H9 (cell line): ENCODE results near the gene MED15. TPM values are rescaled to one million over a fixed set of nuclear protein-coding genes. Genes with fewer than 3 reads are reported as not detected.

ENCODE experiments used
- DNase-seq: peaks from one replicate; pipeline ENCODE4 v3.0.0-alpha.2; 2017
- H2AFZ ChIP-seq: one replicate; pipeline ENCODE4 v1.6.1; 2013; ENCODE audit warnings: mild to moderate bottlenecking, low read length, control low read depth, moderate library complexity
- H2AK5ac ChIP-seq: 2 replicates; pipeline ENCODE4 v1.6.1; 2013; ENCODE audit warnings: low read length, control low read depth, mixed read lengths; ENCODE audit not compliant: insufficient read length
- H2BK120ac ChIP-seq: one replicate; pipeline ENCODE4 v1.6.1; 2013; ENCODE audit warnings: low read depth, mild to moderate bottlenecking, low read length, control low read depth, inconsistent platforms; ENCODE audit not compliant: poor library complexity, severe bottlenecking
- H2BK12ac ChIP-seq: 2 replicates; pipeline ENCODE4 v1.6.1; 2013; ENCODE audit warnings: low read length, control low read depth, mixed read lengths, low read depth; ENCODE audit not compliant: insufficient read length
- H2BK15ac ChIP-seq: 2 replicates; pipeline ENCODE4 v1.6.1; 2013; ENCODE audit warnings: low read depth, low read length, control low read depth
- H2BK20ac ChIP-seq: one replicate; pipeline ENCODE4 v1.6.1; 2013; ENCODE audit warnings: low read depth, mild to moderate bottlenecking, low read length, control low read depth, inconsistent platforms; ENCODE audit not compliant: poor library complexity, severe bottlenecking
- H2BK5ac ChIP-seq: 2 replicates; pipeline ENCODE4 v1.6.1; 2013; ENCODE audit warnings: low read length, control low read depth, mixed read lengths; ENCODE audit not compliant: insufficient read length
- H3K14ac ChIP-seq: 2 replicates; pipeline ENCODE4 v1.6.1; 2013; ENCODE audit warnings: low read length, control low read depth; ENCODE audit not compliant: insufficient read depth
- H3K18ac ChIP-seq: 2 replicates; pipeline ENCODE4 v1.6.1; 2013; ENCODE audit warnings: low read depth, mild to moderate bottlenecking, mixed read lengths, low read length, control low read depth; ENCODE audit not compliant: insufficient read length
- H3K23ac ChIP-seq: 2 replicates; pipeline ENCODE4 v1.6.1; 2013; ENCODE audit warnings: low read length, control low read depth, mixed read lengths, low read depth; ENCODE audit not compliant: insufficient read length
- H3K23me2 ChIP-seq: 2 replicates; pipeline ENCODE4 v1.6.1; 2013; ENCODE audit warnings: low read depth, mild to moderate bottlenecking, mixed read lengths, low read length, control low read depth; ENCODE audit not compliant: insufficient read length, poor library complexity, severe bottlenecking
- H3K27ac ChIP-seq: 2 replicates; pipeline ENCODE4 v1.5.1; 2013; ENCODE audit warnings: low read length, control low read depth, mixed read lengths, low read depth; ENCODE audit not compliant: insufficient read length
- H3K27me3 ChIP-seq: 2 replicates; pipeline ENCODE4 v1.6.1; 2013; ENCODE audit warnings: low read length, control low read depth, inconsistent platforms; ENCODE audit not compliant: insufficient read depth
- H3K4ac ChIP-seq: 2 replicates; pipeline ENCODE4 v1.6.1; 2013; ENCODE audit warnings: low read depth, mild to moderate bottlenecking, control low read depth, inconsistent platforms, low read length, moderate library complexity
- H3K4me1 ChIP-seq: 2 replicates; pipeline ENCODE4 v1.6.1; 2013; ENCODE audit warnings: low read length, control low read depth, inconsistent platforms; ENCODE audit not compliant: insufficient read depth
- H3K4me2 ChIP-seq: 2 replicates; pipeline ENCODE4 v1.6.1; 2013; ENCODE audit warnings: low read length, control low read depth, mixed read lengths; ENCODE audit not compliant: insufficient read length, insufficient read depth
- H3K56ac ChIP-seq: 2 replicates; pipeline ENCODE4 v1.6.1; 2013; ENCODE audit warnings: low read depth, mild to moderate bottlenecking, mixed read lengths, low read length, control low read depth; ENCODE audit not compliant: insufficient read length
- H3K79me1 ChIP-seq: 2 replicates; pipeline ENCODE4 v1.6.1; 2013; ENCODE audit warnings: low read depth, mild to moderate bottlenecking, moderate library complexity, low read length, control low read depth, inconsistent platforms; ENCODE audit not compliant: insufficient read depth, poor library complexity, severe bottlenecking
- H3K79me2 ChIP-seq: 2 replicates; pipeline ENCODE4 v1.6.1; 2013; ENCODE audit warnings: low read length, control low read depth, inconsistent platforms; ENCODE audit not compliant: insufficient read depth
- H3K9ac ChIP-seq: 2 replicates; pipeline ENCODE4 v1.6.1; 2013; ENCODE audit warnings: low read length, control low read depth, mixed read lengths; ENCODE audit not compliant: insufficient read length; ENCODE audit errors: extremely low read depth
- H3K9me3 ChIP-seq: one replicate; pipeline ENCODE4 v1.6.1; 2013; ENCODE audit warnings: low read depth, low read length, inconsistent platforms; ENCODE audit not compliant: control insufficient read depth
- H3T11ph ChIP-seq: one replicate; pipeline ENCODE4 v1.6.1; 2013; ENCODE audit warnings: mild to moderate bottlenecking, low read length, control low read depth, inconsistent platforms
- H4K20me1 ChIP-seq: one replicate; pipeline ENCODE4 v1.6.1; 2013; ENCODE audit not compliant: control insufficient read depth, insufficient read length, insufficient read depth
- H4K5ac ChIP-seq: 2 replicates; pipeline ENCODE4 v1.6.1; 2013; ENCODE audit warnings: low read depth, mild to moderate bottlenecking, mixed read lengths, low read length, control low read depth; ENCODE audit not compliant: insufficient read length
- H4K8ac ChIP-seq: replicated peaks from 2 replicates; pipeline ENCODE4 v1.6.1; 2013; ENCODE audit warnings: low read length, control low read depth, mixed read lengths, low read depth; ENCODE audit not compliant: insufficient read length
- H4K91ac ChIP-seq: 2 replicates; pipeline ENCODE4 v1.6.1; 2013; ENCODE audit warnings: low read depth, mild to moderate bottlenecking, moderate library complexity, mixed read lengths, low read length, control low read depth; ENCODE audit not compliant: insufficient read length
- H3K27ac Mint-ChIP-seq, 3 experiments: 2 replicates in 2 of 3; 3 replicates in 1 of 3; pipeline ENCODE4 v1.8.0; 2020 to 2021; ENCODE audit warnings: mixed read lengths in 3 of 3, mild to moderate bottlenecking in 1 of 3, moderate library complexity in 1 of 3
- H3K27me3 Mint-ChIP-seq: 2 replicates; pipeline ENCODE4 v1.8.0; 2021; ENCODE audit warnings: low read depth, mild to moderate bottlenecking, moderate library complexity, mixed read lengths
- H3K36me3 Mint-ChIP-seq, 3 experiments: 2 replicates in 2 of 3; 3 replicates in 1 of 3; pipeline ENCODE4 v1.8.0; 2020 to 2021; ENCODE audit warnings: low read depth in 3 of 3, mixed read lengths in 3 of 3; ENCODE audit not compliant: insufficient read depth in 1 of 3
- H3K4me1 Mint-ChIP-seq, 2 experiments: 2 replicates each; pipeline ENCODE4 v1.8.0; 2020; ENCODE audit warnings: mixed read lengths in 2 of 2
- H3K4me3 Mint-ChIP-seq, 2 experiments: 2 replicates in 1 of 2; 3 replicates in 1 of 2; pipeline ENCODE4 v1.8.0; 2020 to 2021; ENCODE audit warnings: mild to moderate bottlenecking in 2 of 2, mixed read lengths in 2 of 2, moderate library complexity in 1 of 2
- H3K9me3 Mint-ChIP-seq, 2 experiments: 2 replicates in 1 of 2; 3 replicates in 1 of 2; pipeline ENCODE4 v1.8.0; 2020; ENCODE audit warnings: mild to moderate bottlenecking in 2 of 2, mixed read lengths in 2 of 2, moderate library complexity in 1 of 2
- CTCF ChIP-seq: fragments of 200-600 bp; sonication (generic); conservative IDR thresholded peaks from 3 replicates; pipeline ENCODE4 v1.8.0; 2021; ENCODE audit warnings: antibody characterized with exemption, mild to moderate bottlenecking
- WGBS: extraction: QIAGEN DNeasy Blood & Tissue Kit; methylation state at CpG from one replicate; pipeline ENCODE4 v1.1.7; 2013; ENCODE audit warnings: missing lambda C conversion rate, low lambda C conversion rate, mixed read lengths; ENCODE audit not compliant: insufficient read length; ENCODE audit errors: extremely low coverage; 5-methylcytosine and 5-hydroxymethylcytosine counted together
- total RNA-seq: library from RNA; stranded (reverse); gene quantifications from 2 replicates; pipeline ENCODE4 v1.2.1, GENCODE V29; 2021

Gene MED15
- total RNA-seq, 1 experiment from 2014 or later, result 47.4 TPM

- H3K36me3 Mint-ChIP-seq, result peaks cover 2 to 27% (median 13%) of the 10 kb centered on the region in 3 experiments; a peak in 5 of 7 replicates
- Histone ChIP-seq H3K79me2 (peaks cover 24% of the 10 kb centered on the region; the same call in 1 of the 2 replicates), H4K5ac (no peak overlapping the region), H2AFZ (no peak overlapping the region), H3K23me2 (no peaks in the 10 kb centered on the region), H3K27ac (no peak overlapping the region), H2BK5ac (no peak overlapping the region), H2BK20ac (no peak overlapping the region), H4K91ac (no peak overlapping the region), H3K23ac (no peak overlapping the region), H3K14ac (no peak overlapping the region; the same call in 1 of the 2 replicates), H3K4me2 (no peak overlapping the region), H3T11ph (no peak overlapping the region), H3K27me3 (no peaks in the 10 kb centered on the region), H2BK120ac (no peak overlapping the region), H3K4ac (no peak overlapping the region), H2BK15ac (no peak overlapping the region), H2AK5ac (no peak overlapping the region), H3K56ac (no peak overlapping the region), H3K9me3 (no peaks in the 10 kb centered on the region), H3K4me1 (no peaks in the 10 kb centered on the region; the same call in 1 of the 2 replicates), H3K18ac (no peak overlapping the region), H4K8ac (no peak overlapping the region), H2BK12ac (no peak overlapping the region), H3K9ac (no peak overlapping the region), H3K79me1 (peaks cover 4% of the 10 kb centered on the region), H4K20me1 (no peaks in the 10 kb centered on the region)
- no peak for DNase-seq
- no peak for TF ChIP-seq CTCF
- H3K9me3 Mint-ChIP-seq, result no peaks in the 10 kb centered on the region; a peak in 1 of 5 replicates
- H3K4me1 Mint-ChIP-seq, result peaks cover 16 to 20% of the 10 kb centered on the region in 2 experiments
- H3K27me3 Mint-ChIP-seq, result no peaks in the 10 kb centered on the region
- WGBS, result no CpG with 5 or more reads among the region's 6 CpGs
- no peak overlapping the region for H3K4me3 Mint-ChIP-seq
- peak overlapping the region in 1 of 3 experiments; percentile 48; a peak in 1 of 7 replicates for H3K27ac Mint-ChIP-seq
Observed at GRCh38 chr22:20514658-20515406, 7.4 kb downstream of the MED15 start.
